Stimulated activated CD8-positive, alpha-beta memory T cell treated with anti-CD3 and anti-CD28 coated beads, Interleukin-12 subunit alpha, Interleukin-12 subunit beta, amount 100 ng/mL, for 4 hours (primary cell): Measurements from ENCODE around the gene ALDH1L1.

Experiments used
- DNase-seq: peaks from one replicate; pipeline ENCODE4 v3.0.0-alpha.2; 2020; ENCODE audit warnings: low read depth

Gene ALDH1L1

GRCh38 chr3:126118591-126118990, 61.8 kb downstream of the ALDH1L1 start:
- no peak for DNase-seq

DNA sequence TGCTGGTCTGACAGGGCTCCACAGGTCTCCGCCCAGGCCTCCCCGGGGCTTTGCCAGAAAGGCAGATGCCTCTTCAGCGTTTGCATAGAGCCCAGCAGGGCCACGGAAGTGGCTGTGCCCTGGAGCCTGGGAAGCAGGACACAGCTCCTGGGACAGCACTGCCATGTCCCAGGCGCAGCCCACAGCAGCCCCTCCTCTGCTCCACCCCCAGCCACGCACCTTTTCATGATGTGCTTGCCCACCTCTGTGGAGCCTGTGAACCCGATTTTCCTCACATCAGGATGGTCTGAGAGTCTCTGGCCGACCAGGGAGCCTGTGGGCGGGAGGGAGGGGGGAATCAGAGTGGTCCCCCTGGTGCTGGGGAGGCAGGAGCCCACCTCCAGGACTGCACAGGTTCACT, 62.6 kb downstream of the ALDH1L1 start:
- no peak for DNase-seq

GRCh38 chr3:126117212-126117611, 63.2 kb downstream of the ALDH1L1 start:
- DNase-seq = no peak

GRCh38 chr3:126116526-126116925, 63.9 kb downstream of the ALDH1L1 start:
- no peak for DNase-seq

- DNase-seq = no peak
Measured at GRCh38 chr3:126114443-126115386, 65.7 kb downstream of the ALDH1L1 start.

- DNase-seq = no peak
Measured at GRCh38 chr3:126113733-126114442, 66.5 kb downstream of the ALDH1L1 start.

- DNase-seq = no peak
Measured at GRCh38 chr3:126113238-126113555, 67.2 kb downstream of the ALDH1L1 start.

DNA sequence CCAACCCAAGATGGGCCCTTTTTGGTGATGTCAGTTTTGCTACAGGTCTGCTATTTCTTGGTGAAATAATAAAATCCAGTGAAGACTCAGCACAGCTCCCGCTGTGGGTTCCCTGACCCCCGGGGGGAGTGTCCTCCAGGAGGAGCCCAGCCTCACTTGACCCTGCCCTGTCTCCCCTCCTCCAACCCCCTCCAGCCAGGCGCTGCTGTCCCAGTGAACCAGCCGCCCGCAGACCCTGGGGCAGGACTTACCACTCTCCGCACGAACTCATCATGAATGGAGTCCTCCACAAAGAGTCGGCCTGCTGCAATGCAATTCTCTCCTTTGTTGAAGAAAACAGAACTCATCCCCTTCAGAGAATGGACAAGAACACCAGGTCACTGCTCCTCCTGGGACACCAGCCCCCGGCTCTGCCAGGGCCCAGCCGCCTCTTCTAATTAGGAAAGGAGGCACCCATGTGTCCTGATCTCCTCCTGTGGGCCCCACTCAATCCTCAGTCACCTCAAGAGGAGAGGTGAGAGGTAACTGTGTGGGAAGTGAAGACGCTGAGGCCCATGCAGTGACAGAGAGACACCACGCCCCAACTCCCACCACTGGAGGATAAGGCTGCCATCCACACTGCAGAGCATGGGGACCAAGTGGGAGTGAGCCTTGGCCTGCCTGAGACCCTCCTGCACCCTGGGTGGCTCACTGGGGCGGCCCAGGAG, 67.7 kb downstream of the ALDH1L1 start:
- no peak for DNase-seq

DNA sequence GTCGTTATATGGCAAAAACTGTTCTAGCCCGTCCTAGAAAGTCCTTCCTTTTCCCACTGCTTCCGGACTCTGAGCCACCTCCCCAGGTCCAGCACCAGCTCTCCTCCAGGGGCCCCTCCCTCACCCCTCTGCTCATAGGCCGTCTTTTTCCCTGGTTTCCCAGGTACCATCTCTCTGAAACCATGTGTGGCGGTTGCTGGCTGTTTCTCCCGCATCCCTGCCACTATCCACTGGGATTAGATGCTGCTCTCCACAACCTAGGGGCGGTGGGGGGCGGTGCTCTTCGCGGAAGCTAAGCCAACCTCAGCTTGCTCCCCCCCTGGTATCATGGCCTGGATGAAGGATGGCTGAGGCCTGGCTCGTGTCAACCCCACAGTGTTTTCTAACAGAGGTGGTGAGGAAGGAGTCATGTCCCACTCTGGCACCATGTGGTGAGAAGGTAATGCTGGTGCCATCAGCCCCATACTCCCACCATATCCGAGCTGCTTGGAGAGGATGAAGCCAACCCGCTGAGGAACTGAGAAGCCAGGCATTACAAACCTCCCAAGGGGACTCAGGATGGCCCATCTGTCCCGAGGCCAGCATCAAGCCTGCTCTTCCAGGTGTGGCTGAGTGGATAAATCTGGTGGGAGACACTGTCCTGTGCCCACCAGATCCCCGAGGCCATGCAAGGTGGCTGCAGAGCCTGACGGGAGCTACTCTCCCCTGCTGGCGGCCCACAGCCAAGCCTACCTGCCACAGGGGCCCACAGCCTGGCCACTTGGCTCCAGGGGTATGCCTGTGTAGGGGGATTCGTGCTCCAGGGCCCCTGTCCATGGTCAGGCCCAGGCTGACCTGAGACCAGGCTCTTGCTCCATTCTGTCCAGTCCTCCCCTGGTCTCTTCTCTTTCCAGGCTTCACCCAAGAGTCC, 68.6 kb downstream of the ALDH1L1 start:
- no peak for DNase-seq

DNA sequence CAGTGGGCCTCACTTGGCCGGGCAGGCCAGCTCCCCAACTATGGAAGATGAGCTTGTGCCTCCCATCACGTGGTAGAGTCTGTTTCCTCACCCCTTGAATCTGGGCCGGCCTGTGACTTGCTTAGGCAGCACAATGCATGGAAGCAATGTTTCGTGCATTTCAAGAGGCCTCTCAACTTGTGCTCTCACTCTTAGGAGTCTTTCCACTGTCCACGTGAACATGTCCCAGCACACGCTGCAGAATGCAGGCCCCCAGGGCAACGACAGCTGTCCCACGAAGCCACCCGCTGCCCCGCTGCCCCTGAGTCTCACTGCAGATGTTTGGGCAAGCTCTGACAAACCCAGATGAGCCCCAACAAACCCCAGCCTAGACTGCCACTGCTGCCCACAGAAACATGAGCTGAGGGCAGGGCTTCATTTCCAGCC, 69.2 kb downstream of the ALDH1L1 start:
- no peak for DNase-seq

- DNase-seq = no peak
Measured at GRCh38 chr3:126110431-126111125, 69.8 kb downstream of the ALDH1L1 start.

- no peak for DNase-seq
Measured at GRCh38 chr3:126109880-126110235, 70.5 kb downstream of the ALDH1L1 start.

- DNase-seq = no peak
Measured at GRCh38 chr3:126109146-126109879, 71.1 kb downstream of the ALDH1L1 start.

DNA sequence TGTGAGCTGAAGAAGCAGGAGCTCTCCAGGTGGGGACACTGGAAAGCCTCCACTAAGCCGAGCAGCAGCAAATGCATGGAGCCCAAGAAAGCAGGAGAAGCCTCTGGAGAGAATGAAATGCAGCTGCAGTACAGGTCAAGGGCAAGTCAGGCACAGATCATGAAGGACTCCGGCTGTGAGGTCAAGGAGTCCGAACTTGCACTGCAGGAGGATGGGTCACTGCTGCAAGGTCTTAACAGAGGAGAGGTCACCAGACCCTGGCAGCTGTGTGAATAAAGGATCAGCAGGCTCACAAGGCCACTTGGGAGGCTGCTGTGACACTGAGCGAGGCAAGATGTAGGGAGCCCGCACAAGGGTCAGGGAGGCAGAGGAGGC, 71.7 kb downstream of the ALDH1L1 start:
- DNase-seq = no peak

- no peak for DNase-seq
Measured at GRCh38 chr3:126107957-126108675, 72.3 kb downstream of the ALDH1L1 start.

- DNase-seq = no peak
Measured at GRCh38 chr3:126107203-126107939, 73.0 kb downstream of the ALDH1L1 start.

GRCh38 chr3:126106336-126107202, 73.8 kb downstream of the ALDH1L1 start:
- no peak for DNase-seq

GRCh38 chr3:126105691-126106187, 74.6 kb downstream of the ALDH1L1 start:
- DNase-seq = no peak
